NCI-H146 treated with DMSO at 0.1 percent for 48 hours (cell line): ENCODE data around the gene ATP5PD.
"Not testable (repeated sequence)": the region's sequence is repeated elsewhere in the genome, so short reads cannot be mapped to it uniquely, and the experiment has no call there.

Source experiments
- DNase-seq: peaks from one replicate; lab custom pipeline; 2025; ENCODE audit not compliant: unreplicated experiment; lab: John Stamatoyannopoulos, UW

ATP5PD gene

GRCh38 chr17:75025398-75025734, 21.4 kb downstream of the ATP5PD start:
- not testable (repeated sequence) for DNase-seq

- DNase-seq, result no peak
Measured at GRCh38 chr17:75024686-75025397, 21.9 kb downstream of the ATP5PD start.

GRCh38 chr17:75020331-75021110, 26.2 kb downstream of the ATP5PD start:
- no peak for DNase-seq

GRCh38 chr17:75019710-75020109, 27.1 kb downstream of the ATP5PD start:
- no peak for DNase-seq

- DNase-seq, result no peak
Measured at GRCh38 chr17:75019146-75019545, 27.6 kb downstream of the ATP5PD start.

- DNase-seq, result peak; percentile 46
Measured at GRCh38 chr17:75013092-75013559, 33.6 kb downstream of the ATP5PD start.

GRCh38 chr17:75012346-75013091, 34.2 kb downstream of the ATP5PD start, which contains the start of gene MRPL58:
Gene MRPL58 (plus strand): TSS chr17:75012670. CDS start chr17:75012687, 17 bp downstream.
- peak; percentile 51 for DNase-seq

GRCh38 chr17:75012096-75012345, 34.7 kb downstream of the ATP5PD start:
- no peak for DNase-seq

- DNase-seq, result peak; percentile 36
Measured at GRCh38 chr17:75011401-75012095, 35.2 kb downstream of the ATP5PD start.

GRCh38 chr17:75010683-75011400, 35.9 kb downstream of the ATP5PD start:
- peak; percentile 80 for DNase-seq

- DNase-seq, result no peak
Measured at GRCh38 chr17:75009139-75009724, 37.5 kb downstream of the ATP5PD start.

GRCh38 chr17:75008373-75008772, 38.4 kb downstream of the ATP5PD start:
- DNase-seq, result peak; percentile 41

GRCh38 chr17:75006653-75007052, 40.1 kb downstream of the ATP5PD start:
- DNase-seq, result no peak

- not testable (repeated sequence) for DNase-seq
Measured at GRCh38 chr17:75006084-75006483, 40.7 kb downstream of the ATP5PD start.

GRCh38 chr17:75005291-75005690, 41.5 kb downstream of the ATP5PD start:
- no peak for DNase-seq

- DNase-seq, result no peak
Measured at GRCh38 chr17:75004371-75004770, 42.4 kb downstream of the ATP5PD start.

- DNase-seq, result no peak
Measured at GRCh38 chr17:75003957-75004355, 42.8 kb downstream of the ATP5PD start.

GRCh38 chr17:75003070-75003956, 43.5 kb downstream of the ATP5PD start:
- no peak for DNase-seq
